Kidney (tissue), 14 donors: Measurements from ENCODE around the gene PCYT1B. TPM values are rescaled to one million over a fixed set of nuclear protein-coding genes. Genes with fewer than 3 reads are reported as not detected.

Experiments used
- DNase-seq, 5 donors: peaks; one replicate each; pipeline ENCODE4 v3.0.0-alpha.2; 2013 to 2020
- FAIRE-seq: peaks from 2 replicates; lab custom pipeline; 2012; peaks lifted over from hg19 to GRCh38; lab: Jason Lieb, UNC
- H3K27ac ChIP-seq, 2 donors: one replicate each; pipeline ENCODE4 v1.7.0; 2013; ENCODE audit warnings: low read depth in 2 of 2, low read length in 2 of 2, inconsistent platforms in 1 of 2
- H3K27me3 ChIP-seq: one replicate; pipeline ENCODE4 v1.7.1; 2013; ENCODE audit warnings: low read length, inconsistent platforms; ENCODE audit not compliant: control insufficient read depth, insufficient read depth
- H3K36me3 ChIP-seq, 3 donors: one replicate each; pipeline versions ENCODE4 v1.7.0 to v1.7.1; 2013; ENCODE audit warnings: low read length in 3 of 3, control low read depth in 1 of 3, inconsistent platforms in 1 of 3; ENCODE audit not compliant: insufficient read depth in 3 of 3, control insufficient read depth in 2 of 3
- H3K4me1 ChIP-seq, 3 donors: one replicate each; pipeline versions ENCODE4 v1.7.0 to v1.7.1; 2013; ENCODE audit warnings: low read length in 3 of 3, inconsistent platforms in 1 of 3, low read depth in 1 of 3; ENCODE audit not compliant: control insufficient read depth in 2 of 3, insufficient read depth in 2 of 3
- H3K4me3 ChIP-seq, 3 donors: one replicate each; pipeline versions ENCODE4 v1.7.0 to v1.8.1; 2013; ENCODE audit warnings: low read length in 3 of 3, control low read depth in 1 of 3, inconsistent platforms in 1 of 3
- H3K9ac ChIP-seq, 3 donors: one replicate each; pipeline versions ENCODE4 v1.7.0 to v1.7.1; 2013; ENCODE audit warnings: low read length in 3 of 3, control low read depth in 1 of 3, inconsistent platforms in 1 of 3
- H3K9me3 ChIP-seq, 3 donors: one replicate each; pipeline versions ENCODE4 v1.7.0 to v1.7.1; 2013; ENCODE audit warnings: low read length in 3 of 3, control low read depth in 1 of 3, inconsistent platforms in 1 of 3; ENCODE audit not compliant: control insufficient read depth in 2 of 3, insufficient read depth in 1 of 3
- intact Hi-C: fragments of 100-400 bp; cut with DNase I; formaldehyde crosslinking; loops from one replicate; pipeline ENCODE4 v1.11.1; 2022
- polyA plus RNA-seq: library from polyadenylated mRNA; stranded (reverse); fragments of 350-450 nt; fragmentation: Illumina TruSeq; extraction: RNeasy Lipid Tissue Mini Kit (QIAGEN cat#74804); gene quantifications from one replicate; pipeline ENCODE4 v1.2.3, GENCODE V29; 2014; ENCODE audit warnings: low read depth, low replicate concordance; ENCODE audit not compliant: insufficient read depth
- total RNA-seq: library from RNA; stranded (reverse); fragmentation: NEBNext Ultra II Directional; extraction: Animal tissue kit (Norgen Biotek cat#: 25700); gene quantifications from one replicate; pipeline ENCODE4 v1.2.1, GENCODE V29; 2021
- TF ChIP-seq, protein P1 (sequence below): IDR thresholded peaks from 3 replicates; pipeline ENCODE4 v1.5.1; 2012; ENCODE audit warnings: mild to moderate bottlenecking, moderate library complexity, borderline replicate concordance; ENCODE audit not compliant: insufficient read depth; ENCODE audit errors: extremely low read depth
- donor health status: control.
- donor health status: control.
- donor health status: control.
- donor health status: control.
- donor health status: control.
- donor health status: DM: yes; HTN: yes; CAD: no.
- donor health status: Normal renal cell carcinoma (clear cell type).

PCYT1B gene
- total and polyA plus RNA-seq, 2 donors from 2014 or later = 0.13 to 0.26 TPM

DNA sequence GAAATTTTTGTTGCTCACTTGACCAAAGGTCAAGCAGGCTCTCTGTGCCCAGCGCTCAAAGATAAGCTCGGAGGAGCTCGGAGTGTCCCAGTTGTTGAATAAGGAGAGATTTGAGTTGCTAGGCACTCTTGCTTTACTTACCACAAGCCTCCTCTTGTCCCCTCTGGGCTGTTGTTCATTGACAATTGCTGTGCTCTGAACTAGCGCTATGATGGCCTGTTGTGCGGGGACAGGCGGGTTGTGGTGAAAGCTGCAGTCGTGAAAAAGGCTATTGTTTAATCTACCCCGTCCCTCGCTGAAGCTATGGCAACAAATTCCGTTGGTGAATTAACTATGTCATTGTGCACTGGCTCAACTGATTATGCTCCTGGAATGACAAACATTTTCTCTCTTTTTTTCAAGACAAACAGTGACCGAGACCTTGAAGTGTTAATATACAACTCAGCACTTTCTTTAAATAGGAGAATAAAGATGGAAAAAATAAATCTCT lies 25.6 kb upstream of the PCYT1B start:
- H3K4me1 ChIP-seq = no peaks in the 10 kb centered on the region
- DNase-seq (peak in 1 of 5 donors; percentile 8), FAIRE-seq (no peak)
- H3K9ac ChIP-seq = no peak overlapping the region
- no peak overlapping the region for H3K27ac ChIP-seq
- TF ChIP-seq, protein P1, sequence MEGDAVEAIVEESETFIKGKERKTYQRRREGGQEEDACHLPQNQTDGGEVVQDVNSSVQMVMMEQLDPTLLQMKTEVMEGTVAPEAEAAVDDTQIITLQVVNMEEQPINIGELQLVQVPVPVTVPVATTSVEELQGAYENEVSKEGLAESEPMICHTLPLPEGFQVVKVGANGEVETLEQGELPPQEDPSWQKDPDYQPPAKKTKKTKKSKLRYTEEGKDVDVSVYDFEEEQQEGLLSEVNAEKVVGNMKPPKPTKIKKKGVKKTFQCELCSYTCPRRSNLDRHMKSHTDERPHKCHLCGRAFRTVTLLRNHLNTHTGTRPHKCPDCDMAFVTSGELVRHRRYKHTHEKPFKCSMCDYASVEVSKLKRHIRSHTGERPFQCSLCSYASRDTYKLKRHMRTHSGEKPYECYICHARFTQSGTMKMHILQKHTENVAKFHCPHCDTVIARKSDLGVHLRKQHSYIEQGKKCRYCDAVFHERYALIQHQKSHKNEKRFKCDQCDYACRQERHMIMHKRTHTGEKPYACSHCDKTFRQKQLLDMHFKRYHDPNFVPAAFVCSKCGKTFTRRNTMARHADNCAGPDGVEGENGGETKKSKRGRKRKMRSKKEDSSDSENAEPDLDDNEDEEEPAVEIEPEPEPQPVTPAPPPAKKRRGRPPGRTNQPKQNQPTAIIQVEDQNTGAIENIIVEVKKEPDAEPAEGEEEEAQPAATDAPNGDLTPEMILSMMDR = no peak
- H3K4me3 ChIP-seq = no peak overlapping the region
- no peaks in the 10 kb centered on the region for H3K27me3 ChIP-seq
- H3K9me3 ChIP-seq = no peaks in the 10 kb centered on the region
- intact Hi-C loops = no loop called here
- no peaks in the 10 kb centered on the region for H3K36me3 ChIP-seq

DNA sequence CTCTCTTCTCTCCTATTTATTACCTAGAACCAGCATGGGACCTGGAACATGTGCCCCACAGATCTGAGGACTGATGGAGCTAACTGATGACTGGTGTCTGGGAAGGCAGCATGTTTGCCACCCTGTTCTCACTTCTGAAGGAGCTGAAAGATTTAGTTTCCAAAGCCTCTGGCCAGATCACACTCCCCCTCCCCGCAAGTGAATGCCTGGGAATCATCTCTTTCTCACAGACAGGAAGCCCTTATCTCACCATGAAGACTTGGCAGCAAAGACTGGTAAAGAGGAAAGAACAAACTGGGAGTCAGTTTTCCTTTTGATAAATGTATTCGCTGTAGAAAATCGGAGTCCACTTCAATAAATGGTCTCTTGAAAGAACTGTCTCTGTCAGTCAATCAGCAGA lies 21.0 kb upstream of the PCYT1B start:
- Histone ChIP-seq H3K4me1 (no peaks in the 10 kb centered on the region), H3K9me3 (no peaks in the 10 kb centered on the region), H3K36me3 (no peaks in the 10 kb centered on the region), H3K9ac (no peak overlapping the region), H3K27ac (no peak overlapping the region), H3K4me3 (no peak overlapping the region), H3K27me3 (no peaks in the 10 kb centered on the region)
- DNase-seq (no peak), FAIRE-seq (no peak)
- TF ChIP-seq, protein P1 = no peak
- intact Hi-C loops = no loop called here

DNA sequence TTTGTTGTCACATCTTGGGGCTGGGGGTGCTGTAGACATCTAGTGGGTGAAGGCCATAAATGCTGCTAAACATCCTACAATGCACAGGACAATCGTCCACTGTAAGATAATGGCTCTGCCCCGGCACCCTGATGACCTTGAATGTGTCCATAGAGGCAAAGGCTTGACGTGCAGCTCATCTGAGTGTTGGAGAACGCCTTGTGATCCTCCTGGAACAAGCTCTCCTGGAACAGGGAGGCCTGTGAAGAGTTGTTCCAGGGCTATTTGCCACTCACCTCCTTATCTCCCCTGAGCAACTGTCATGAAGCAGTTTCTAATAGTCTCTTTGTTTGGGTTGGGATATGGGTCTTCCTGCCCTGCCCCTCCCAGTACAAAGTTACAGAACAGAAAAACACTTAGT lies 15.2 kb upstream of the PCYT1B start:
- no peak for DNase-seq
- Histone ChIP-seq H3K27ac (no peak overlapping the region), H3K9me3 (no peaks in the 10 kb centered on the region), H3K4me1 (no peaks in the 10 kb centered on the region), H3K27me3 (no peaks in the 10 kb centered on the region), H3K4me3 (no peak overlapping the region), H3K9ac (no peak overlapping the region), H3K36me3 (no peaks in the 10 kb centered on the region)
- intact Hi-C loops = no loop called here
- FAIRE-seq = no peak
- TF ChIP-seq, protein P1 = no peak

DNA sequence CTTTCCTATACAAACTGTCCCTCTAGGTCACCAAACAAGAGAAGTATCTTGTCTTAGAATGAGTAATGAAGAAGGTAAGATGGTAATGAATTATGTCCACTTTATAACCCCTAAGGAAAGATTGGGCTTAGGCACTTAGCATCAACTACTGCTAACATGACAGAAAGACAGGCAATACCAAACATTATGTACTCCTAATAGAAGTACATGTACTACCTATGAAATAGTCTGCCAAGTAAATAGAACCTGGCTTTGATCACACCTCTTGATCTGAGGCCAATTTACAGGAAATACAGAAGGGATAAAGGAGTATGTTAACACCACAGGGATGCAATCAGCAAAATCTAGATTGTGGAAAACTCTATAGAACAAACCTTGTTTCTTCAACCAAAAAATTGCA lies 14.1 kb upstream of the PCYT1B start:
- no peak for DNase-seq
- no peak for FAIRE-seq
- intact Hi-C loops = no loop called here

More for the DNA sequence above, 14.1 kb upstream of the PCYT1B start:
- H3K9ac ChIP-seq = no peak overlapping the region
- no peaks in the 10 kb centered on the region for H3K4me1 ChIP-seq
- no peaks in the 10 kb centered on the region for H3K36me3 ChIP-seq
- H3K4me3 ChIP-seq = no peak overlapping the region
- TF ChIP-seq, protein P1 = no peak
- H3K27me3 ChIP-seq = no peaks in the 10 kb centered on the region
- no peaks in the 10 kb centered on the region for H3K9me3 ChIP-seq
- H3K27ac ChIP-seq = no peak overlapping the region
